Loucy (cell line): ENCODE results near the gene SPATS2.

Experiments
- H2AFZ ChIP-seq: fragments of 200-600 bp; sonication (generic); 2 replicates; pipeline ENCODE4 v1.6.0; 2016; ENCODE audit warnings: antibody characterized with exemption, mild to moderate bottlenecking, low read length, moderate library complexity
- H3F3A ChIP-seq: fragments of 200-600 bp; 2 replicates; pipeline ENCODE4 v1.6.0; 2016; ENCODE audit warnings: antibody characterized with exemption, low read depth, mild to moderate bottlenecking
- H3K27me3 ChIP-seq: fragments of 200-600 bp; sonication (generic); 2 replicates; pipeline ENCODE4 v1.6.1; 2014; ENCODE audit warnings: low read length, mild to moderate bottlenecking; ENCODE audit not compliant: insufficient read depth, poor library complexity, severe bottlenecking
- H3K36me3 ChIP-seq: fragments of 200-600 bp; sonication (generic); 2 replicates; pipeline ENCODE4 v1.6.1; 2016; ENCODE audit warnings: low read length; ENCODE audit not compliant: insufficient read depth
- H3K4me1 ChIP-seq: fragments of 200-600 bp; sonication (generic); 2 replicates; pipeline ENCODE4 v1.5.1; 2014; ENCODE audit warnings: low read length, mild to moderate bottlenecking; ENCODE audit not compliant: insufficient read depth, poor library complexity, severe bottlenecking
- H3K4me2 ChIP-seq: fragments of 200-600 bp; sonication (generic); 2 replicates; pipeline ENCODE4 v1.6.0; 2014; ENCODE audit warnings: antibody characterized with exemption, low read length, low read depth, mild to moderate bottlenecking; ENCODE audit not compliant: poor library complexity, severe bottlenecking
- H3K4me3 ChIP-seq: fragments of 200-600 bp; sonication (generic); 2 replicates; pipeline ENCODE4 v1.5.1; 2014; ENCODE audit warnings: low read length, mild to moderate bottlenecking, mixed read lengths; ENCODE audit not compliant: poor library complexity, severe bottlenecking
- H3K79me2 ChIP-seq: fragments of 200-600 bp; sonication (generic); 2 replicates; pipeline ENCODE4 v1.6.1; 2014; ENCODE audit warnings: low read length; ENCODE audit not compliant: insufficient read depth
- H3K9ac ChIP-seq: fragments of 200-600 bp; sonication (generic); 2 replicates; pipeline ENCODE4 v1.6.0; 2014; ENCODE audit warnings: mild to moderate bottlenecking, low read depth, low read length, moderate library complexity; ENCODE audit not compliant: poor library complexity, severe bottlenecking
- H3K9me2 ChIP-seq: fragments of 200-600 bp; sonication (generic); replicated peaks from 2 replicates; pipeline ENCODE4 v1.6.1; 2016; ENCODE audit warnings: low read depth, low read length, mixed read lengths
- H3K9me3 ChIP-seq: fragments of 200-600 bp; sonication (generic); 2 replicates; pipeline ENCODE4 v1.6.1; 2014; ENCODE audit warnings: mild to moderate bottlenecking, antibody characterized with exemption, low read length, low read depth; ENCODE audit not compliant: insufficient read depth
- H4K20me1 ChIP-seq: fragments of 200-600 bp; sonication (generic); 2 replicates; pipeline ENCODE4 v1.6.0; 2014; ENCODE audit warnings: antibody characterized with exemption, low read length, mild to moderate bottlenecking; ENCODE audit not compliant: insufficient read depth, poor library complexity, severe bottlenecking
- CTCF ChIP-seq: fragments of 200-600 bp; sonication (generic); conservative IDR thresholded peaks from 2 replicates; pipeline ENCODE4 v1.5.1; 2014; ENCODE audit warnings: mild to moderate bottlenecking, antibody characterized with exemption, low read length
- EZH2phosphoT487 ChIP-seq: fragments of 200-600 bp; IDR thresholded peaks from 2 replicates; pipeline ENCODE4 v1.6.1; 2018; ENCODE audit warnings: antibody characterized with exemption, mild to moderate bottlenecking, moderate library complexity, borderline replicate concordance

SPATS2 gene

GRCh38 chr12:49549735-49550692 is 182.8 kb downstream of the SPATS2 start:
- Histone ChIP-seq H4K20me1 (no peaks in the 10 kb centered on the region), H3K4me1 (peaks cover 23% of the 10 kb centered on the region), H3K27me3 (no peaks in the 10 kb centered on the region), H3K4me2 (no peak overlapping the region), H3K9me2 (no peaks in the 10 kb centered on the region), H3K79me2 (no peaks in the 10 kb centered on the region), H3K4me3 (no peak overlapping the region), H3K9ac (no peak overlapping the region), H3K9me3 (no peaks in the 10 kb centered on the region), H2AFZ (no peak overlapping the region), H3K36me3 (no peaks in the 10 kb centered on the region), H3F3A (no peaks in the 10 kb centered on the region)
- TF ChIP-seq EZH2phosphoT487 (no peak), CTCF (no peak)

- TF ChIP-seq CTCF, result no peak
- no peak for TF ChIP-seq EZH2phosphoT487
- H3K4me2 ChIP-seq, result no peak overlapping the region
Measured at GRCh38 chr12:49550693-49551252, 183.5 kb downstream of the SPATS2 start.

GRCh38 chr12:49552014-49552413 is 184.8 kb downstream of the SPATS2 start:
- Histone ChIP-seq H3K4me2 (peak overlapping the region; percentile 58), H2AFZ (peak overlapping the region; percentile 73), H3F3A (no peaks in the 10 kb centered on the region), H3K4me1 (peaks cover 23% of the 10 kb centered on the region), H3K9me2 (no peaks in the 10 kb centered on the region), H4K20me1 (no peaks in the 10 kb centered on the region), H3K9ac (peak overlapping the region; percentile 52), H3K9me3 (no peaks in the 10 kb centered on the region), H3K27me3 (no peaks in the 10 kb centered on the region), H3K79me2 (no peaks in the 10 kb centered on the region), H3K36me3 (no peaks in the 10 kb centered on the region), H3K4me3 (peak overlapping the region; percentile 54)
- no peak for TF ChIP-seq EZH2phosphoT487

More at GRCh38 chr12:49550693-49551252, 183.5 kb downstream of the SPATS2 start:
- H4K20me1 ChIP-seq, result no peaks in the 10 kb centered on the region
- no peak overlapping the region for H2AFZ ChIP-seq
- H3K9ac ChIP-seq, result no peak overlapping the region
- H3K79me2 ChIP-seq, result no peaks in the 10 kb centered on the region
- H3K27me3 ChIP-seq, result no peaks in the 10 kb centered on the region
- peaks cover 23% of the 10 kb centered on the region for H3K4me1 ChIP-seq
- H3K4me3 ChIP-seq, result no peak overlapping the region
- H3K36me3 ChIP-seq, result no peaks in the 10 kb centered on the region
- H3K9me3 ChIP-seq, result no peaks in the 10 kb centered on the region
- H3K9me2 ChIP-seq, result no peaks in the 10 kb centered on the region
- H3F3A ChIP-seq, result no peaks in the 10 kb centered on the region
